HG02870 (cell line): Measurements from ENCODE around the gene MYH7B.

Experiments
- ATAC-seq: cut with Tn5 transposase; IDR thresholded peaks from one replicate; pipeline ENCODE4 v1.9.1; 2021; ENCODE audit warnings: mild to moderate bottlenecking, moderate library complexity; ENCODE audit not compliant: unreplicated experiment

The MYH7B gene

GRCh38 chr20:34943808-34944567 is 11.7 kb upstream of the MYH7B start:
- no peak for ATAC-seq

- ATAC-seq: no peak
These were observed 10.2 kb upstream of the MYH7B start for GRCh38 chr20:34945315-34946077.

- ATAC-seq: no peak
These were observed 9.0 kb upstream of the MYH7B start for GRCh38 chr20:34946661-34947060.

- ATAC-seq: no peak
These were observed 8.3 kb upstream of the MYH7B start for GRCh38 chr20:34947336-34947735.

- ATAC-seq: no peak
These were observed 7.6 kb upstream of the MYH7B start for GRCh38 chr20:34948030-34948429.

GRCh38 chr20:34949120-34949519 is 6.5 kb upstream of the MYH7B start:
- no peak for ATAC-seq

- no peak for ATAC-seq
These were observed 4.4 kb upstream of the MYH7B start for GRCh38 chr20:34951252-34951651.

GRCh38 chr20:34951652-34952051 is 4.0 kb upstream of the MYH7B start:
- no peak for ATAC-seq

- no peak for ATAC-seq
These were observed 3.0 kb upstream of the MYH7B start for GRCh38 chr20:34952671-34953070.

GRCh38 chr20:34953960-34954359 is 1.7 kb upstream of the MYH7B start:
- no peak for ATAC-seq

- no peak for ATAC-seq
These were observed 801 bp upstream of the MYH7B start for GRCh38 chr20:34954904-34955230.

GRCh38 chr20:34956041-34956458 is 382 bp downstream of the MYH7B start:
- no peak for ATAC-seq

- no peak for ATAC-seq
These were observed 1.2 kb downstream of the MYH7B start for GRCh38 chr20:34956751-34957472.

GRCh38 chr20:34964486-34964885 is 8.8 kb downstream of the MYH7B start:
- no peak for ATAC-seq

- no peak for ATAC-seq
These were observed 9.4 kb downstream of the MYH7B start for GRCh38 chr20:34965051-34965450.

GRCh38 chr20:34967421-34967820 is 11.8 kb downstream of the MYH7B start:
- no peak for ATAC-seq

GRCh38 chr20:34968042-34968775 is 12.5 kb downstream of the MYH7B start:
- no peak for ATAC-seq

- ATAC-seq: no peak
These were observed 14.6 kb downstream of the MYH7B start for GRCh38 chr20:34970193-34970840.

GRCh38 chr20:34970846-34971560 is 15.3 kb downstream of the MYH7B start:
- no peak for ATAC-seq
